HG03060 (cell line): ENCODE results near the gene SLC9A4.

ENCODE experiments used
- ATAC-seq: cut with Tn5 transposase; IDR thresholded peaks from one replicate; pipeline ENCODE4 v1.9.1; 2021; ENCODE audit warnings: low read depth, moderate number of reproducible peaks; ENCODE audit not compliant: unreplicated experiment

The SLC9A4 gene

GRCh38 chr2:102473020-102473419 lies at the start of gene SLC9A4:
Gene SLC9A4 (plus strand): TSS chr2:102473226. CDS start chr2:102473760, 534 bp downstream.
- no peak for ATAC-seq

DNA sequence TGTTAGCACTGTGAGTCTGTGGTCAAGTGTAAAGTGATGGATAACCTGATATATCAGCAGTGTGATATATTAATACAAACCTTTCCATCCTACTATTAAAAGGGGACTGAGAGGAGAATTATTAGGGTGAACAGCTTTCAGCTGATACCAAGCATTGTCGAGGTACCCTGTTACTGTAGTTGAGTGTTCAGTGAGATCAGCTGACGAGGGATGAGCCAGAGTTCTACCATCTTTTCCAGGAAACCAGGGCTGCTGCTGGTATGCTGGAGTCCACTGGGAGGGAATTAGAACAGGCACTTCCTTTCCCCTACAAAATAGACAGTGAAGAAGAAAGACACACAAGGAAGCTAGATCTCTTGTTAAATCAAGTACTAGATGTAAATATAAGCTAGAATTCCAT lies 49.7 kb upstream of the SLC9A4 start:
- no peak for ATAC-seq

GRCh38 chr2:102424754-102425153 lies 48.3 kb upstream of the SLC9A4 start:
- ATAC-seq = peak; percentile 93

GRCh38 chr2:102425441-102426132 lies 47.4 kb upstream of the SLC9A4 start:
- no peak for ATAC-seq

DNA sequence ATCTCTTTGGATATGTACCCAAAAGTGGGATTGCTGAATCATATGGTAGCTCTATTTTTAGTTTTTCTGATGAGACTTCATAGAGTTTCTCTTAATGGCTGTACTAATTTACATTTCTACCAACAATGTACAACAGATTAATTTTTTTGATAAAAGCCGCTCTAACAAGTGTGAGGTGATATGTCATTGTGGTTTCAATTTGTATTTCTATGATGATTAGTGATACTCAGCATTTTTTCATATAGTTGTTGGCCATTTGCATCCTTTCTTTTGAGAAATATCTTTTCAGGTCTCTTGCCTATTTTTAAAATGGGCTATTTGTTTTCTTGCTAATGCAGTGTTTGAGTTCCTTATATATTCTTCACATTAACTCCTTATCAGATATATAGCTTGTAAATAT lies 45.8 kb upstream of the SLC9A4 start:
- ATAC-seq = no peak

DNA sequence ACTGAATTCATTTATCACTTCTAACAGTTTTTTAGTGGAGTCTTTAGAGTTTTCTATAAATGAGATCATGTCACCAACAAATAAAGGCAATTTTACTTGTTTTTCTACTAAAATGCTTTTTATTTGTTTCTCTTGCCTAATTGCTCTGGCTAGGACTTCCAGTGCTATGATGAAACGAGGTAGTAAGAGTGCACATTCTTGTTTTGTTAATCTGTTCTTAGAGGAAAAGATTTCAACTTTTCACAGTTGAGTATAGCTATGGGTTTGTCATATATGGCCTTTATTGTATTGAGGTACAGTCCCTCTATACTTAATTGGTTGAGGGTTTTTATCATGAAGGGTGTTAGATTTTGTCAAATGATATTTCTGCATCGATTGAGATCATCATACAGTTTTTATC lies 44.5 kb upstream of the SLC9A4 start:
- no peak for ATAC-seq

GRCh38 chr2:102432386-102432785 lies 40.6 kb upstream of the SLC9A4 start:
- no peak for ATAC-seq

DNA sequence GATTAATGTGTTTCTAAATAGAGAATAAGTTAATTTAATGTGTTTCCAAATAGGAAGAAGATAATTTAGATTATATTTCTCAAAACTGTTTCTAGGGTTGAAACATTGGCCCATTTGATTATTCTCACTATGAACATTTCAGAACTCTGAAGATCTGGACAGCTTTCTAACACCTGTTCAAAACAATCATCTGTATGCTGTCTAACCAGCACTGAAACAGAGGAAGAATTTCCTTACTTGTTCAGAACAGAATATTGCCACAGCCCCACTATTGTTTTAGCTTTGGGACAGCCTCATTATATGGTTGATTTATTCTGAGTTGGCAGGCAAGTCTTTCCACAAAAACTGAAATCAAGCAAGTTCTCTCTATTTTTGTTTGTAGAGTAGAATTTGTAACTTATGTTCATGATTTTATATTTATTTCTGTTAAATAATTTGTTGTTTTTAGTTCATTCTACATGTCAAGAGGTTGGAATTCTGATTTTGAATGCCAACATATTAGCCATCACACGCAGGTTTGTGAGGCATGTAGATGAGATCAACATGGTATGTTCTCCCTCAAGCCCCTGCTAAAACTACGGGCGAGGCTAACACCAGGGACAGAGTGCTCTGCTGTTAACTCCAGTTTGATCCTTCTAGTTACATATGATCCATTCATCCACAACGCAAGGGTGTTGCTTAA lies 38.9 kb upstream of the SLC9A4 start:
- no peak for ATAC-seq

- no peak for ATAC-seq
Observed at GRCh38 chr2:102434655-102435381, 38.2 kb upstream of the SLC9A4 start.

DNA sequence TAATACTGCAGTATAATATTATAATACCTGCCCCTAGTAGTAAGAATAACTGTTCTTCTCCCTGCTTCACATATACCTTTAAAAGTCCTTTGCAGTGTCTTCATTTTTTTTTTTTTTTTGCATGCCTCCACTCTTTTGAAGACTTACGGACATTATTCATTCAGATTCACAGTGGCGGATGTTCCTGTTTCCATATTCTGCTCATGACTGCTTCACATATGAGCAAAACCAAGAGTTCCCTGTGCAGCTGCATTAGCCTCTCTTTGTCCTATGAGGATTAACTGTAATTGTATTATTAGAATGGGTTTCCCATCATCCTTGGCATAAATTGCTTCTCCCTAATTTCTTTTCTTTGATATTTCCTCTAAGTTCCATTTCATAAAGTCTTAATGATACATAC lies 37.3 kb upstream of the SLC9A4 start:
- ATAC-seq = no peak

GRCh38 chr2:102436323-102436722 lies 36.7 kb upstream of the SLC9A4 start:
- ATAC-seq = no peak

- no peak for ATAC-seq
Observed at GRCh38 chr2:102437122-102437521, 35.9 kb upstream of the SLC9A4 start.

DNA sequence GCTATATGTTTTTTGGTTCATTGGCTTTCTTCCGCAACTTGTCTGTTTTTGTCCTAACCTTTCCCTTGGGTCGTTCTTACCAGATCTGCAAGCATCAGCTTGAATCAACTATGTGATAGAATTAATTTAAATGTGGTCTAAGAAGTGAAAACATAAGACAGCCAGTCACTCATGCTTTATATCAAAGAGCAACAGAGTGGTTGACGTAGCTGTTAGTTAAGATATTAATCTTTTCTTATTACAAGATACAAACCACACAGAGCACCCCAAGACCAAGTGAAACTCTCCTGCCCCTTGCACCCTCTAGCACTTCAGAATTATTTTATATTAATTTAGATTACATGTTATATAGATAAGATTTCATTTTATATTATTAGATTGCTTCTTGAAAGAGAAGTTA lies 34.9 kb upstream of the SLC9A4 start:
- ATAC-seq = no peak

DNA sequence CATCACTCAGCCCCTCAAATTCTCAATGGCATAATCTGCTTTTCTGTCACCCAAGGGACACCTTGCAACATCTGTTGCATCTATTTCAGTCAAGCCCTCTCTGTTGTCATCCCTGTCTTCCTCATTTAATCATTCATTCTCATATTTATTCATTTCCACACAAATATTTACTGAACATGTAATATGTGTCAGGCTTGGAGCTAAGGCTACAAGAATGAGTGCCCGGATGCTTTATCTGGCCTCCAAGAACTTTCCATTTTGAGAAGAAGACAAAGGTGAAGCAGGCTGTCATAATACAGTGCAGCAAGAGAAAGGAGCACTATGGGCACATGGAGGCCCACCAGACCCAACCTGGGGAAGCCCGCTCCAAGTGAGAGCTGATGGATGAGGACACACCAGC lies 34.4 kb upstream of the SLC9A4 start:
- no peak for ATAC-seq

DNA sequence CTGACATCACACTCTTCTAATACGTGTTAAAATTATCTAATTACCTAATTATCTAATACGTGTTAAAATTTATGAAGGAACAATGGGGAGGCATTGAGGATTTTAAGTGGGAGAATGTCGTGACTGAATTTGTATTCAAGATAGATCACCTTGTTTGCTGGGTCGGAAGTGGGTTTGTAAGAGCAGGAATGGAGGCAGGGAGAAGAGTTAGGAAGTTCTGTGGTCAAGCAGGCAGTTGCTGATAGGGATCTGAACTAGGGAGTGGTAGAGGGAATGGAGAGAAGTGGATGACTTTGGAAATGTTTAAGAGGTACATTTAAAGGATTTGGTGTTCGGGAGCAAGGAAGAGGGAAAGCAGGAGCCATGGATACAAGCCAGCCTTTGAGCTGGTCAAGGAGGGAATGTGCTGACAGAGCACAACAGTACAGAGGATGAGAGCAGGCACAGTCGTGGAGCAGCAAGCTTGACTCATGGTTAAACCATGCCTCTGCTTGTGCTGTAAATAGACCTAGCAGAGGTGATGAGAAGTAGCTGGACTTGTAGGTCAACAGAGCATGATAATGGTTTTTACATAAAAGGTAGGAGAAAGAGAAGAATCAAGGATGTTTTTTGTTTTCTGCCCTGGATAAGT lies 33.8 kb upstream of the SLC9A4 start:
- no peak for ATAC-seq

GRCh38 chr2:102442967-102443828 lies 29.8 kb upstream of the SLC9A4 start:
- no peak for ATAC-seq

DNA sequence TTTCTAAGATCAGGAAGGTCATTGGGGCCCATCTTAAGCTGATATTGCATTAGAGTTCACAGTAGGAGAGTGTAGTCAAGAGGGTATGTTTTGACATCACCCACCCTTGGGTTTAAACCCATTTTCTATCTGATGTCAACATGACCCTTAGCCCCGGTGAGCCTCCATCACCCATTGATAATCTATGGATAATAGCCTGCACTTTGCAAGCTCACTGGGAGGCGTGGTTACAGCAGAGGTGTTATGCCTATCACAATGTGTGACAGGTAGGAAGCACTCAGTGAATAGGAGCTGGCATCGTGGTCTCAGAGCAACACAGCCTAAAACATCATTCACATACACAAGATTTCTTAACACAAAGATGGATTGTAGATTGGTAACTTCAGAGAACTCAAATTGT lies 28.8 kb upstream of the SLC9A4 start:
- no peak for ATAC-seq

GRCh38 chr2:102446936-102447335 lies 26.1 kb upstream of the SLC9A4 start:
- ATAC-seq = no peak

DNA sequence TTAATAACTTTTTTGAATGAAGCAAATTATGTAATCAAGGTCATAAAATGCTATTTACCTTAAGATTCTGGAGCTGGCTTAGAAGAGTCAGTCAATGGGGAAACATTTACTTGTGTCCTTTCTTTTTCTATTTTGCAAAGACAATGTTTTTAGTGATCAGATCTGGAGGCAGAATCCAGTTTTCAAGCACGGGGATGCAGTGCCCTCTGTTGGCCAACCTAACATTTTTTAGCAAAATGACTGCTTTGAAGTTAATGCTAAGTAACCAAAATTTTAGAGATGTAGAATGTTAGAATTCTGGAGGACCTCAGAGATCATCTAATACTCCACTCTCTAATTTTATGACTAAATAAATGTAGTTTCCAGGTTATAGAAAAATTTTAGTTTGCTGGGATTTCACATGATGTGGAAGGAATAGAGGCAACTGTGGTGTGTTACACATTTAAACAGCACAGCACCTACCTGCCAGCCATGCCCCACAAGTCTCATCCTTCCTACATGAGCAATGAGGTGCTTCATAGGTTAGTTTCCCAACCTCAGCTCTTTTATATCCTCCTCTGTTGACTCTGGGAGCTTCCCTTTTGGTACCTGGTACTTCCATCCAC lies 23.6 kb upstream of the SLC9A4 start:
- ATAC-seq = no peak

- ATAC-seq = no peak
Observed at GRCh38 chr2:102451968-102452367, 21.1 kb upstream of the SLC9A4 start.
